Neural cell (in vitro differentiated cells): ENCODE measurements around the gene RIMS1. TPM values are rescaled to one million over a fixed set of nuclear protein-coding genes. Genes with fewer than 3 reads are reported as not detected.

Source experiments
- H2AFZ ChIP-seq: fragments of 200-600, 300-800 bp; sonication (generic), shearing (Covaris generic); 2 replicates; pipeline ENCODE4 v1.6.0; 2014; ENCODE audit warnings: low read depth, mild to moderate bottlenecking, antibody characterized with exemption, low read length, moderate library complexity
- H3F3A ChIP-seq: fragments of 200-600 bp; shearing (Covaris generic); 2 replicates; pipeline ENCODE4 v1.6.1; 2016; ENCODE audit warnings: mild to moderate bottlenecking, moderate library complexity, mixed read lengths, antibody characterized with exemption, low read length; ENCODE audit not compliant: insufficient read depth, poor library complexity, severe bottlenecking
- H3K27ac ChIP-seq: fragments of 200-600, 300-800 bp; sonication (generic), shearing (Covaris generic); 2 replicates; pipeline ENCODE4 v1.5.1; 2014; ENCODE audit warnings: mild to moderate bottlenecking, low read length, moderate library complexity
- H3K27me3 ChIP-seq: fragments of 300-800, 200-600 bp; sonication (generic), shearing (Covaris generic); 2 replicates; pipeline ENCODE4 v1.6.0; 2014; ENCODE audit warnings: mild to moderate bottlenecking, low read depth, low read length, moderate library complexity; ENCODE audit not compliant: insufficient read depth
- H3K36me3 ChIP-seq: fragments of 300-800, 200-600 bp; sonication (generic), shearing (Covaris generic); 2 replicates; pipeline ENCODE4 v1.5.1; 2014; ENCODE audit warnings: mild to moderate bottlenecking, antibody characterized with exemption, low read length, moderate library complexity; ENCODE audit not compliant: insufficient read depth
- H3K4me2 ChIP-seq: fragments of 300-800, 200-600 bp; sonication (generic), shearing (Covaris generic); 2 replicates; pipeline ENCODE4 v1.6.0; 2014; ENCODE audit warnings: mild to moderate bottlenecking, low read length
- H3K4me3 ChIP-seq: fragments of 300-800, 200-600 bp; sonication (generic), shearing (Covaris generic); 2 replicates; pipeline ENCODE4 v1.5.1; 2014; ENCODE audit warnings: mild to moderate bottlenecking, low read length, moderate library complexity
- H3K79me2 ChIP-seq: fragments of 200-600 bp; shearing (Covaris generic); replicated peaks from 2 replicates; pipeline ENCODE4 v1.6.0; 2014; ENCODE audit warnings: mild to moderate bottlenecking, low read length, moderate library complexity; ENCODE audit not compliant: insufficient read depth
- H3K9ac ChIP-seq: fragments of 300-800, 200-600 bp; sonication (generic), shearing (Covaris generic); 2 replicates; pipeline ENCODE4 v1.6.1; 2016; ENCODE audit warnings: mild to moderate bottlenecking, low read length, mixed read lengths
- H3K9me2 ChIP-seq: fragments of 200-600 bp; shearing (Covaris generic); 2 replicates; pipeline ENCODE4 v1.6.1; 2016; ENCODE audit warnings: mild to moderate bottlenecking, low read length, mixed read lengths; ENCODE audit not compliant: insufficient read depth
- H3K9me3 ChIP-seq: fragments of 200-600, 300-800 bp; sonication (generic), shearing (Covaris generic); 2 replicates; pipeline ENCODE4 v1.6.1; 2016; ENCODE audit warnings: mild to moderate bottlenecking, mixed run types, low read length, moderate library complexity, mixed read lengths
- H4K20me1 ChIP-seq: fragments of 200-600 bp; shearing (Covaris generic); 2 replicates; pipeline ENCODE4 v1.6.1; 2016; ENCODE audit warnings: mild to moderate bottlenecking, mixed run types; ENCODE audit not compliant: insufficient read depth
- EP300 ChIP-seq: fragments of 450-650 bp; conservative IDR thresholded peaks from 2 replicates; pipeline ENCODE4 v1.6.1; 2014; ENCODE audit warnings: antibody characterized with exemption, mild to moderate bottlenecking, moderate library complexity; ENCODE audit not compliant: poor library complexity, severe bottlenecking
- EZH2 ChIP-seq: fragments of 200-600, 300-800 bp; shearing (Covaris generic), sonication (generic); IDR thresholded peaks from 2 replicates; pipeline ENCODE4 v1.6.1; 2014; ENCODE audit warnings: antibody characterized with exemption, low read length, borderline replicate concordance, mild to moderate bottlenecking; ENCODE audit not compliant: insufficient read depth, poor library complexity, severe bottlenecking
- MXI1 ChIP-seq: fragments of 450-650 bp; conservative IDR thresholded peaks from 2 replicates; pipeline ENCODE4 v1.6.1; 2014; ENCODE audit warnings: antibody characterized with exemption, mild to moderate bottlenecking; ENCODE audit not compliant: poor library complexity, severe bottlenecking
- POLR2AphosphoS5 ChIP-seq: IDR thresholded peaks from 2 replicates; pipeline ENCODE4 v1.6.1; 2012
- RAD21 ChIP-seq: fragments of 450-650 bp; conservative IDR thresholded peaks from 2 replicates; pipeline ENCODE4 v1.6.1; 2014; ENCODE audit warnings: antibody characterized with exemption, mild to moderate bottlenecking, moderate library complexity
- SMC3 ChIP-seq: fragments of 450-650 bp; conservative IDR thresholded peaks from 2 replicates; pipeline ENCODE4 v1.6.1; 2014; ENCODE audit warnings: antibody characterized with exemption, mild to moderate bottlenecking, moderate library complexity; ENCODE audit not compliant: poor library complexity
- TAF1 ChIP-seq: IDR thresholded peaks from 2 replicates; pipeline ENCODE4 v1.6.1; 2012; ENCODE audit warnings: low read depth
- polyA plus RNA-seq: library from polyadenylated mRNA; depleted of rRNA; stranded (reverse); fragments of >200 nt; gene quantifications from 2 replicates; pipeline ENCODE4 v1.2.3, GENCODE V29; 2014
- TF ChIP-seq, protein P1 (sequence below): fragments of 450-650 bp; IDR thresholded peaks from 2 replicates; pipeline ENCODE4 v1.5.1; 2014; ENCODE audit warnings: antibody characterized with exemption, mild to moderate bottlenecking, moderate library complexity; ENCODE audit not compliant: poor library complexity, severe bottlenecking
- TF ChIP-seq, protein P2 (sequence below): IDR thresholded peaks from 2 replicates; pipeline ENCODE4 v1.6.1; 2012; ENCODE audit warnings: borderline replicate concordance

The RIMS1 gene
- polyA plus RNA-seq, 1 donor from 2014 or later: 17.8 TPM

DNA sequence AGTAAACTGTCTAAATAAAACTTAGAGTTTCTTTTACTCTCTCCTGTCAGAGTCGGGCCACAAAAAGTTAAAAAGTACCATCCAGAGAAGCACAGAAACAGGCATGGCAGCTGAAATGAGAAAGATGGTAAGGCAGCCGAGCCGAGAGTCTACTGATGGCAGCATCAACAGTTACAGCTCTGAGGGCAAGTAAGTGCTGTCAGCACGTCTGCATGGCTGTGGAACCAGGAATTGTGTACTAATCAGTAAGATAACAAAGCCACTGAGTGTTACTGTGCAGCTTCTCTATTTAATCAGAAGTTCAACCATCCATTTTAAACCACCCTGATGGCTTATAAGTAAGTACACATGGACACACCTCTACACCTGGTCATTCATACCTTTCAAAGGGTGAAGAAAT lies 504.2 kb downstream of the RIMS1 start:
- H4K20me1 ChIP-seq: no peaks in the 10 kb centered on the region
- no peak overlapping the region for H2AFZ ChIP-seq
- H3K9me3 ChIP-seq: no peaks in the 10 kb centered on the region
- no peak overlapping the region for H3K9ac ChIP-seq
- H3K36me3 ChIP-seq: no peaks in the 10 kb centered on the region
- no peak overlapping the region for H3K4me3 ChIP-seq
- no peaks in the 10 kb centered on the region for H3K9me2 ChIP-seq
- H3K4me2 ChIP-seq: no peak overlapping the region
- no peaks in the 10 kb centered on the region for H3F3A ChIP-seq
- H3K79me2 ChIP-seq: no peaks in the 10 kb centered on the region
- H3K27me3 ChIP-seq: no peaks in the 10 kb centered on the region
- H3K27ac ChIP-seq: no peak overlapping the region
- TF ChIP-seq, protein P1, sequence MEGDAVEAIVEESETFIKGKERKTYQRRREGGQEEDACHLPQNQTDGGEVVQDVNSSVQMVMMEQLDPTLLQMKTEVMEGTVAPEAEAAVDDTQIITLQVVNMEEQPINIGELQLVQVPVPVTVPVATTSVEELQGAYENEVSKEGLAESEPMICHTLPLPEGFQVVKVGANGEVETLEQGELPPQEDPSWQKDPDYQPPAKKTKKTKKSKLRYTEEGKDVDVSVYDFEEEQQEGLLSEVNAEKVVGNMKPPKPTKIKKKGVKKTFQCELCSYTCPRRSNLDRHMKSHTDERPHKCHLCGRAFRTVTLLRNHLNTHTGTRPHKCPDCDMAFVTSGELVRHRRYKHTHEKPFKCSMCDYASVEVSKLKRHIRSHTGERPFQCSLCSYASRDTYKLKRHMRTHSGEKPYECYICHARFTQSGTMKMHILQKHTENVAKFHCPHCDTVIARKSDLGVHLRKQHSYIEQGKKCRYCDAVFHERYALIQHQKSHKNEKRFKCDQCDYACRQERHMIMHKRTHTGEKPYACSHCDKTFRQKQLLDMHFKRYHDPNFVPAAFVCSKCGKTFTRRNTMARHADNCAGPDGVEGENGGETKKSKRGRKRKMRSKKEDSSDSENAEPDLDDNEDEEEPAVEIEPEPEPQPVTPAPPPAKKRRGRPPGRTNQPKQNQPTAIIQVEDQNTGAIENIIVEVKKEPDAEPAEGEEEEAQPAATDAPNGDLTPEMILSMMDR: no peak
- TF ChIP-seq SMC3 (no peak), EZH2 (no peak), RAD21 (no peak), EP300 (no peak), MXI1 (no peak), TAF1 (no peak), POLR2AphosphoS5 (no peak)
- TF ChIP-seq, protein P2, sequence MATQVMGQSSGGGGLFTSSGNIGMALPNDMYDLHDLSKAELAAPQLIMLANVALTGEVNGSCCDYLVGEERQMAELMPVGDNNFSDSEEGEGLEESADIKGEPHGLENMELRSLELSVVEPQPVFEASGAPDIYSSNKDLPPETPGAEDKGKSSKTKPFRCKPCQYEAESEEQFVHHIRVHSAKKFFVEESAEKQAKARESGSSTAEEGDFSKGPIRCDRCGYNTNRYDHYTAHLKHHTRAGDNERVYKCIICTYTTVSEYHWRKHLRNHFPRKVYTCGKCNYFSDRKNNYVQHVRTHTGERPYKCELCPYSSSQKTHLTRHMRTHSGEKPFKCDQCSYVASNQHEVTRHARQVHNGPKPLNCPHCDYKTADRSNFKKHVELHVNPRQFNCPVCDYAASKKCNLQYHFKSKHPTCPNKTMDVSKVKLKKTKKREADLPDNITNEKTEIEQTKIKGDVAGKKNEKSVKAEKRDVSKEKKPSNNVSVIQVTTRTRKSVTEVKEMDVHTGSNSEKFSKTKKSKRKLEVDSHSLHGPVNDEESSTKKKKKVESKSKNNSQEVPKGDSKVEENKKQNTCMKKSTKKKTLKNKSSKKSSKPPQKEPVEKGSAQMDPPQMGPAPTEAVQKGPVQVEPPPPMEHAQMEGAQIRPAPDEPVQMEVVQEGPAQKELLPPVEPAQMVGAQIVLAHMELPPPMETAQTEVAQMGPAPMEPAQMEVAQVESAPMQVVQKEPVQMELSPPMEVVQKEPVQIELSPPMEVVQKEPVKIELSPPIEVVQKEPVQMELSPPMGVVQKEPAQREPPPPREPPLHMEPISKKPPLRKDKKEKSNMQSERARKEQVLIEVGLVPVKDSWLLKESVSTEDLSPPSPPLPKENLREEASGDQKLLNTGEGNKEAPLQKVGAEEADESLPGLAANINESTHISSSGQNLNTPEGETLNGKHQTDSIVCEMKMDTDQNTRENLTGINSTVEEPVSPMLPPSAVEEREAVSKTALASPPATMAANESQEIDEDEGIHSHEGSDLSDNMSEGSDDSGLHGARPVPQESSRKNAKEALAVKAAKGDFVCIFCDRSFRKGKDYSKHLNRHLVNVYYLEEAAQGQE: no peak

DNA sequence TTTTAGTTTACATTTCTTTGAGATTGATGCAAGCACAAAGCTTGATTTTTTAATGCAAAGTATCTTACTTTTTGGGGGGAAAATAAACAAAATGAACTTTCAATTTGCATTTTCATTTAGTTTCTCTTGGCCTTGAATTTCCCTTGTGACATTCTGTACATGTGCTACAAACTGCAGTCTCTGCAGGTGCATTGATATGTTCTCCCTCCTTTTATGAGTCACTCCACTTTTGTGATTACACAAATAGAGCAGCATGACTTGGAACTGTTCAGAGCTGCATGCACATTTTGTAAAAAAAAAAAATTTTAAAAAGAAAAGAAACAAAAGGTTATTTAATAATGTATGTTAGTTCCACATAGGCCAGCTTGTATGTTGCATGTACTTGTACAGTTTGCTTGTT lies 515.5 kb downstream of the RIMS1 start:
- Histone ChIP-seq H3K9ac (no peak overlapping the region), H3K36me3 (peaks cover 6% of the 10 kb centered on the region), H3K9me2 (no peaks in the 10 kb centered on the region), H3K4me2 (no peak overlapping the region), H3K9me3 (no peaks in the 10 kb centered on the region), H3K27me3 (no peaks in the 10 kb centered on the region), H3K79me2 (no peaks in the 10 kb centered on the region), H3K4me3 (no peak overlapping the region), H2AFZ (no peak overlapping the region), H3F3A (no peaks in the 10 kb centered on the region), H4K20me1 (no peaks in the 10 kb centered on the region), H3K27ac (no peak overlapping the region)
- TF ChIP-seq POLR2AphosphoS5 (no peak), EZH2 (no peak), TAF1 (no peak), MXI1 (no peak), RAD21 (no peak), EP300 (no peak), SMC3 (no peak)
- TF ChIP-seq, protein P2: no peak
- TF ChIP-seq, protein P1: no peak
